Measurements from ENCODE around the gene MMP2. TPM values are rescaled to one million over a fixed set of nuclear protein-coding genes. Genes with fewer than 3 reads are reported as not detected.

Gene MMP2
- total RNA-seq, 2 experiments from 2014 or later, result not detected

GRCh38 chr16:55474821-55475220 lies 4.2 kb upstream of the MMP2 start:
- peaks cover 17% of the 10 kb centered on the region for H3K4me1 Mint-ChIP-seq
- CTCF ChIA-PET, result interaction anchor here (4.2 kb wide), 1 partner anchor 10 kb away, joined by 22 read pairs; no protein-coding TSS in a partner anchor
- peaks cover 25% of the 10 kb centered on the region for H3K27me3 Mint-ChIP-seq
- H3K4me3 Mint-ChIP-seq, result no peak overlapping the region
- no peak for DNase-seq
- peaks cover 2% of the 10 kb centered on the region for H3K36me3 Mint-ChIP-seq
- no peak for ATAC-seq
- H3K27ac Mint-ChIP-seq, result no peak overlapping the region
- no peaks in the 10 kb centered on the region for H3K9me3 Mint-ChIP-seq (ENCODE audit: low read depth)

- no peak for DNase-seq
- no peaks in the 10 kb centered on the region for H3K9me3 Mint-ChIP-seq (ENCODE audit: low read depth)
- ATAC-seq, result no peak
- H3K4me3 Mint-ChIP-seq, result no peak overlapping the region
- CTCF ChIA-PET, result interaction anchor here (4.2 kb wide), 1 partner anchor 11 kb away, joined by 22 read pairs; no protein-coding TSS in a partner anchor
- H3K27me3 Mint-ChIP-seq, result peaks cover 36% of the 10 kb centered on the region
- peaks cover 17% of the 10 kb centered on the region for H3K4me1 Mint-ChIP-seq
- H3K36me3 Mint-ChIP-seq, result peaks cover 2% of the 10 kb centered on the region
- no peak overlapping the region for H3K27ac Mint-ChIP-seq
Measured at GRCh38 chr16:55475919-55476318, 3.1 kb upstream of the MMP2 start.

- H3K27me3 Mint-ChIP-seq, result peaks cover 38% of the 10 kb centered on the region
- DNase-seq (no peak), ATAC-seq (no peak)
- H3K4me1 Mint-ChIP-seq, result peaks cover 8% of the 10 kb centered on the region
- CTCF ChIA-PET, result interaction anchor here (1.3 to 4.2 kb wide), 2 partner anchors 12 kb away, joined by 4 to 22 read pairs; no protein-coding TSS in a partner anchor
- no peak overlapping the region for H3K4me3 Mint-ChIP-seq
- H3K27ac Mint-ChIP-seq, result no peak overlapping the region
- H3K36me3 Mint-ChIP-seq, result peaks cover 2% of the 10 kb centered on the region
- H3K9me3 Mint-ChIP-seq (ENCODE audit: low read depth), result no peaks in the 10 kb centered on the region
Measured at GRCh38 chr16:55476625-55477533, 2.1 kb upstream of the MMP2 start.

- DNase-seq, result no peak
- no peak for ATAC-seq
- Mint-ChIP-seq H3K27ac (no peak overlapping the region), H3K4me1 (peaks cover 5% of the 10 kb centered on the region), H3K9me3 (ENCODE audit: low read depth) (no peaks in the 10 kb centered on the region), H3K4me3 (no peak overlapping the region), H3K27me3 (peaks cover 38% of the 10 kb centered on the region), H3K36me3 (peaks cover 2% of the 10 kb centered on the region)
- CTCF ChIA-PET, result interaction anchor here (1.3 kb wide), 1 partner anchor 13 kb away, joined by 4 read pairs; no protein-coding TSS in a partner anchor
Measured at GRCh38 chr16:55477736-55478135, 1.3 kb upstream of the MMP2 start.

- H3K27me3 Mint-ChIP-seq, result peaks cover 38% of the 10 kb centered on the region
- H3K9me3 Mint-ChIP-seq (ENCODE audit: low read depth), result no peaks in the 10 kb centered on the region
- H3K27ac Mint-ChIP-seq, result no peak overlapping the region
- ATAC-seq (no peak), DNase-seq (no peak)
- no peak overlapping the region for H3K4me3 Mint-ChIP-seq
- H3K36me3 Mint-ChIP-seq, result no peaks in the 10 kb centered on the region
- CTCF ChIA-PET, result no interaction called here
- H3K4me1 Mint-ChIP-seq, result peaks cover 1% of the 10 kb centered on the region
Measured at GRCh38 chr16:55479430-55480140, 587 bp downstream of the MMP2 start.

- CTCF ChIA-PET, result no interaction called here
- H3K27ac Mint-ChIP-seq, result no peak overlapping the region
- H3K4me1 Mint-ChIP-seq, result peaks cover 1% of the 10 kb centered on the region
- no peaks in the 10 kb centered on the region for H3K36me3 Mint-ChIP-seq
- no peak for ATAC-seq
- H3K27me3 Mint-ChIP-seq, result peaks cover 38% of the 10 kb centered on the region
- DNase-seq, result no peak
- no peak overlapping the region for H3K4me3 Mint-ChIP-seq
- no peaks in the 10 kb centered on the region for H3K9me3 Mint-ChIP-seq (ENCODE audit: low read depth)
Measured at GRCh38 chr16:55480228-55480655, 1.2 kb downstream of the MMP2 start.

GRCh38 chr16:55481023-55481422 lies 2.0 kb downstream of the MMP2 start:
- no peak overlapping the region for H3K4me3 Mint-ChIP-seq
- no peaks in the 10 kb centered on the region for H3K36me3 Mint-ChIP-seq
- ATAC-seq (no peak), DNase-seq (no peak)
- no peaks in the 10 kb centered on the region for H3K9me3 Mint-ChIP-seq (ENCODE audit: low read depth)
- peaks cover 38% of the 10 kb centered on the region for H3K27me3 Mint-ChIP-seq
- CTCF ChIA-PET, result no interaction called here
- H3K27ac Mint-ChIP-seq, result no peak overlapping the region
- H3K4me1 Mint-ChIP-seq, result peaks cover 1% of the 10 kb centered on the region

- no peaks in the 10 kb centered on the region for H3K9me3 Mint-ChIP-seq (ENCODE audit: low read depth)
- H3K36me3 Mint-ChIP-seq, result no peaks in the 10 kb centered on the region
- peaks cover 34% of the 10 kb centered on the region for H3K27me3 Mint-ChIP-seq
- no peak overlapping the region for H3K4me3 Mint-ChIP-seq
- DNase-seq (no peak), ATAC-seq (no peak)
- CTCF ChIA-PET, result no interaction called here
- H3K27ac Mint-ChIP-seq, result no peak overlapping the region
- H3K4me1 Mint-ChIP-seq, result peaks cover 1% of the 10 kb centered on the region
Measured at GRCh38 chr16:55482056-55482455, 3.1 kb downstream of the MMP2 start.

GRCh38 chr16:55487048-55487803 lies 8.2 kb downstream of the MMP2 start:
- no peaks in the 10 kb centered on the region for H3K9me3 Mint-ChIP-seq (ENCODE audit: low read depth)
- no peak overlapping the region for H3K4me3 Mint-ChIP-seq
- H3K27ac Mint-ChIP-seq, result no peak overlapping the region
- H3K27me3 Mint-ChIP-seq, result no peaks in the 10 kb centered on the region
- ATAC-seq (no peak), DNase-seq (no peak)
- no peaks in the 10 kb centered on the region for H3K4me1 Mint-ChIP-seq
- CTCF ChIA-PET, result interaction anchor here (2.3 kb wide), 1 partner anchor 22 kb away, joined by 6 read pairs; no protein-coding TSS in a partner anchor
- H3K36me3 Mint-ChIP-seq, result no peaks in the 10 kb centered on the region

GRCh38 chr16:55488306-55488705 lies 9.3 kb downstream of the MMP2 start:
- H3K9me3 Mint-ChIP-seq (ENCODE audit: low read depth), result no peaks in the 10 kb centered on the region
- no peak for DNase-seq
- peaks cover 1% of the 10 kb centered on the region for H3K27me3 Mint-ChIP-seq
- H3K4me3 Mint-ChIP-seq, result no peak overlapping the region
- H3K27ac Mint-ChIP-seq, result no peak overlapping the region
- no peaks in the 10 kb centered on the region for H3K36me3 Mint-ChIP-seq
- no peak for ATAC-seq
- no peaks in the 10 kb centered on the region for H3K4me1 Mint-ChIP-seq
- CTCF ChIA-PET, result no interaction called here

- no peaks in the 10 kb centered on the region for H3K36me3 Mint-ChIP-seq
- DNase-seq (no peak), ATAC-seq (no peak)
- H3K27ac Mint-ChIP-seq, result no peak overlapping the region
- CTCF ChIA-PET, result no interaction called here
- peaks cover 4% of the 10 kb centered on the region for H3K27me3 Mint-ChIP-seq
- H3K4me1 Mint-ChIP-seq, result no peaks in the 10 kb centered on the region
- no peaks in the 10 kb centered on the region for H3K9me3 Mint-ChIP-seq (ENCODE audit: low read depth)
- no peak overlapping the region for H3K4me3 Mint-ChIP-seq
Measured at GRCh38 chr16:55489119-55489955, 10.3 kb downstream of the MMP2 start.

GRCh38 chr16:55489956-55490265 lies 10.9 kb downstream of the MMP2 start:
- CTCF ChIA-PET, result no interaction called here
- ATAC-seq, result no peak
- H3K4me3 Mint-ChIP-seq, result no peak overlapping the region

GRCh38 chr16:55490301-55490700 lies 11.3 kb downstream of the MMP2 start:
- ATAC-seq (no peak), DNase-seq (no peak)
- Mint-ChIP-seq H3K4me1 (no peaks in the 10 kb centered on the region), H3K36me3 (no peaks in the 10 kb centered on the region), H3K27ac (no peak overlapping the region), H3K4me3 (no peak overlapping the region), H3K9me3 (ENCODE audit: low read depth) (no peaks in the 10 kb centered on the region), H3K27me3 (peaks cover 4% of the 10 kb centered on the region)
- CTCF ChIA-PET, result no interaction called here

More at GRCh38 chr16:55489956-55490265, 10.9 kb downstream of the MMP2 start:
- H3K27ac Mint-ChIP-seq, result no peak overlapping the region
- H3K27me3 Mint-ChIP-seq, result peaks cover 4% of the 10 kb centered on the region
- DNase-seq, result no peak
- no peaks in the 10 kb centered on the region for H3K9me3 Mint-ChIP-seq (ENCODE audit: low read depth)
- H3K36me3 Mint-ChIP-seq, result no peaks in the 10 kb centered on the region
- H3K4me1 Mint-ChIP-seq, result no peaks in the 10 kb centered on the region

Measured in activated CD8-positive, alpha-beta memory T cell treated with anti-CD3 and anti-CD28 coated beads, Interleukin-2, amount 10 ng/mL, durations not matched to agents 7 days and 5 days (primary cell).